Esophagus muscularis mucosa (tissue), 3 donors: ENCODE data around the gene TRAF1.

Experiments
- CTCF ChIP-seq, 3 experiments: fragments of 200-600 bp in 2 of 3; fragments of 450-650 bp in 1 of 3; sonication (generic) in 2 of 3; IDR thresholded peaks; one replicate each; pipeline ENCODE4 v1.5.1; 2017 to 2019; ENCODE audit warnings: antibody characterized with exemption in 3 of 3, mild to moderate bottlenecking in 2 of 3, moderate library complexity in 1 of 3
- POLR2A ChIP-seq: fragments of 450-650 bp; IDR thresholded peaks from one replicate; pipeline ENCODE4 v1.6.1; 2017; ENCODE audit warnings: antibody characterized with exemption, moderate library complexity, mild to moderate bottlenecking, low read depth

DNA sequence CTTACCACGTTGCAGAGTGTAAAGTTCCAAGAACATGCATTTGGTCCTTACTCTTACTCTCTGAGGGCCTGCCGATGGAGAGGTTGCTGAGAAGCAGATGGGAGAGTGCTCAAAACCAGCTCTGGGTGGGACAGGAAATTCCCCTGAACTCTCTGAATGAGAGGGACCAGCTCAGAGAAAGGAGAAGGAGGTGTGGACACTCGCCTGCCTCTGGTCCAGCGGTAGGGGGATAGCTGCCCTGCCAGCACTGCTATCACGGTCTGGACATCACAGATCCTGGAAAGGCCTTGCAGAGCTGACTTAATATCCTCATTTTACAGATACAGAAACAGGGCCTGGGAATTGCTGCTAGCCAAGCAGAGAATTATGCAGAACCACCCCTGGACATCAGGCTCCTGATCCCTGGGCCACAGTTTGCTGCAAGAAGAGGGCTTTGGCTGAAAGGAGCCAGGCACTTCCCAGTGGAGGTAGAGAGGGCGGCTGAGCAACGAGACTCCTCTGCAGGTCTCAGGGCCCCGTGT is 4.9 kb downstream of the TRAF1 start:
- TF ChIP-seq CTCF (IDR thresholded peaks at IDR 0.05) (no peak), POLR2A (no peak)
